ENCODE results near the gene RYR2. TPM values are rescaled to one million over a fixed set of nuclear protein-coding genes. Genes with fewer than 3 reads are reported as not detected.

RYR2 gene
- total RNA-seq, 6 donors from 2014 or later: 1.8 to 23.0 (median 3.7) TPM

DNA sequence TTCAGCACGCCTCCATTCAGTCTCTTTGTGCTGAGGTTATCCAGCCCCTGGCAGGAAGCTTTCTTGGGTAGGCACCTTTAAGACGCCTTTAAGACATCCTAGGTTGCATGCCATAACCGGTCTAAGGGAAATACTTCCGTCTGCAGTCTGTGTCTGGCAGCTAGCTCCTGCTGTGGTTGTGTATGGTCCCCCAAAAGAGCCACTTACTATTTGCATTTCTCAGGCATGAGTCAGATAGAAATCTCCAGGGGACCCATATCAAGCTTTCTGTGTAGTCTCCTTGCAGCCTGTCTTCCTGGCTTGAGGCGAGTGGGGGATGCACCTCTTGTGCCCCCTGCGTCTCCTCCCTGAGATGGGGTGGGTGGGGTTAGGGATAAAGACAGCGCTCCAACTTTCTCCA lies 10.0 kb upstream of the RYR2 start:
- Histone ChIP-seq H3K27ac (peak overlapping the region in 2 of 4 donors; percentile 12 to 68), H3K27me3 (no peaks in the 10 kb centered on the region), H3K4me1 (peaks cover 0 to 4% (median 2%) of the 10 kb centered on the region in 4 donors), H3K9me3 (no peaks in the 10 kb centered on the region), H3K36me3 (no peaks in the 10 kb centered on the region), H3K4me3 (no peak overlapping the region)
- no peak for TF ChIP-seq POLR2AphosphoS5 (IDR thresholded peaks at IDR 0.05)
- TF ChIP-seq EP300 (IDR thresholded peaks at IDR 0.05): no peak
- no peak for TF ChIP-seq CTCF (IDR thresholded peaks at IDR 0.05)
- TF ChIP-seq POLR2A (IDR thresholded peaks at IDR 0.05): no peak
- DNase-seq (no peak), ATAC-seq (ENCODE audit: low FRiP score in 2 of 2) (no peak)
- WGBS, 2 donors: 35 to 63% methylated on average over 7 of the region's 7 CpGs

- H3K36me3 ChIP-seq: no peaks in the 10 kb centered on the region
- no peak overlapping the region for H3K27ac ChIP-seq
- no peak overlapping the region for H3K4me3 ChIP-seq
- WGBS, 2 donors: 79 to 95% methylated on average over 4 of the region's 4 CpGs
- no peak for DNase-seq
- H3K27me3 ChIP-seq: no peaks in the 10 kb centered on the region
- TF ChIP-seq EP300 (IDR thresholded peaks at IDR 0.05): no peak
- TF ChIP-seq POLR2A (IDR thresholded peaks at IDR 0.05): no peak
- no peak for TF ChIP-seq POLR2AphosphoS5 (IDR thresholded peaks at IDR 0.05)
- no peak for TF ChIP-seq CTCF (IDR thresholded peaks at IDR 0.05)
- H3K4me1 ChIP-seq: peaks cover 0 to 4% (median 2%) of the 10 kb centered on the region in 4 donors
- H3K9me3 ChIP-seq: no peaks in the 10 kb centered on the region
- peak; percentile 12 to 32 for ATAC-seq (ENCODE audit: low FRiP score in 2 of 2)
Observed at GRCh38 chr1:237033061-237033460, 8.9 kb upstream of the RYR2 start.

- Histone ChIP-seq H3K36me3 (no peaks in the 10 kb centered on the region), H3K4me3 (no peak overlapping the region), H3K27ac (no peak overlapping the region), H3K4me1 (peaks cover 0 to 4% (median 2%) of the 10 kb centered on the region in 4 donors), H3K27me3 (no peaks in the 10 kb centered on the region), H3K9me3 (no peaks in the 10 kb centered on the region)
- ATAC-seq (ENCODE audit: low FRiP score in 2 of 2): no peak
- WGBS, 2 donors: 65 to 82% methylated on average over 4 of the region's 4 CpGs
- TF ChIP-seq POLR2A (IDR thresholded peaks at IDR 0.05): no peak
- no peak for TF ChIP-seq CTCF (IDR thresholded peaks at IDR 0.05)
- TF ChIP-seq EP300 (IDR thresholded peaks at IDR 0.05): no peak
- no peak for TF ChIP-seq POLR2AphosphoS5 (IDR thresholded peaks at IDR 0.05)
- DNase-seq: no peak
Observed at GRCh38 chr1:237033804-237034203, 8.2 kb upstream of the RYR2 start.

GRCh38 chr1:237035759-237036158 lies 6.2 kb upstream of the RYR2 start:
- H3K27me3 ChIP-seq: peaks cover 0 to 3% (median 0%) of the 10 kb centered on the region in 4 donors
- 93 to 100% methylated on average over 1 of the region's 1 CpG for WGBS, 2 donors
- no peak overlapping the region for H3K4me3 ChIP-seq
- no peak for TF ChIP-seq POLR2AphosphoS5 (IDR thresholded peaks at IDR 0.05)
- no peak for TF ChIP-seq POLR2A (IDR thresholded peaks at IDR 0.05)
- no peak for TF ChIP-seq EP300 (IDR thresholded peaks at IDR 0.05)
- TF ChIP-seq CTCF (IDR thresholded peaks at IDR 0.05): no peak
- no peak overlapping the region for H3K27ac ChIP-seq
- no peaks in the 10 kb centered on the region for H3K36me3 ChIP-seq
- H3K9me3 ChIP-seq: no peaks in the 10 kb centered on the region
- peaks cover 0 to 4% (median 2%) of the 10 kb centered on the region in 4 donors for H3K4me1 ChIP-seq
- ATAC-seq (ENCODE audit: low FRiP score in 2 of 2) (no peak), DNase-seq (no peak)

GRCh38 chr1:237038211-237038610 lies 3.8 kb upstream of the RYR2 start:
- Histone ChIP-seq H3K27ac (no peak overlapping the region), H3K27me3 (peaks cover 0 to 24% (median 13%) of the 10 kb centered on the region in 4 donors), H3K36me3 (no peaks in the 10 kb centered on the region), H3K4me3 (no peak overlapping the region), H3K4me1 (peaks cover 0 to 18% (median 5%) of the 10 kb centered on the region in 4 donors), H3K9me3 (no peaks in the 10 kb centered on the region)
- no peak for TF ChIP-seq POLR2AphosphoS5 (IDR thresholded peaks at IDR 0.05)
- TF ChIP-seq CTCF (IDR thresholded peaks at IDR 0.05): no peak
- TF ChIP-seq EP300 (IDR thresholded peaks at IDR 0.05): no peak
- TF ChIP-seq POLR2A (IDR thresholded peaks at IDR 0.05): no peak
- no peak for ATAC-seq (ENCODE audit: low FRiP score in 2 of 2)
- no peak for DNase-seq
- 91% methylated on average over 6 of the region's 6 CpGs for WGBS, 2 donors
